ENCODE data around the gene TCERG1L. TPM values are rescaled to one million over a fixed set of nuclear protein-coding genes. Genes with fewer than 3 reads are reported as not detected.

The TCERG1L gene
- polyA plus RNA-seq, 4 donors: 0.31 to 1.8 (median 1.5) TPM

- DNase-seq (ENCODE audit: low read depth in 4 of 4, low spot score in 3 of 4): no peak
These were observed 233.2 kb downstream of the TCERG1L start for GRCh38 chr10:131078131-131078881.

GRCh38 chr10:131077724-131078123 is 233.8 kb downstream of the TCERG1L start:
- no peak for DNase-seq (ENCODE audit: low read depth in 4 of 4, low spot score in 3 of 4)

DNA sequence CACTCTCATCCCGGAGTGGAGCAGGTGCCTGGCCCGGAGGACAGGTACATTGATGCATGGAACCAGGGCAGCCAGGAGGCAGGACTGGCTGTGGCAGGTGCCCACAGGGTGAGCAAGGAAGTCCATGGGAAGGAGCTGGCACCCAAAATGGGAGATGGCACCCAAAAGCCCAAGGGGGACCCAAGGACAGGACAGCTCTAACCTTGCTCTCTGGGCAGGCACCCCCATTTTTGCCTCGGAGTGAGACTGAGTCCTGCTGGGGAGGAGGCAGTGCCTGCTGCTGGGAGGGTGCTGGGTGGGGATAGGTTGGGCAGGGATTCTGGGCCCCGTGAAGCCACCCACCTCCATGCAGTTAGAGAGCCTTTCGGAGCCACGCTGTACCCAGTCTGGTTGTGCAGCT is 234.5 kb downstream of the TCERG1L start:
- DNase-seq (ENCODE audit: low read depth in 4 of 4, low spot score in 3 of 4): no peak

DNA sequence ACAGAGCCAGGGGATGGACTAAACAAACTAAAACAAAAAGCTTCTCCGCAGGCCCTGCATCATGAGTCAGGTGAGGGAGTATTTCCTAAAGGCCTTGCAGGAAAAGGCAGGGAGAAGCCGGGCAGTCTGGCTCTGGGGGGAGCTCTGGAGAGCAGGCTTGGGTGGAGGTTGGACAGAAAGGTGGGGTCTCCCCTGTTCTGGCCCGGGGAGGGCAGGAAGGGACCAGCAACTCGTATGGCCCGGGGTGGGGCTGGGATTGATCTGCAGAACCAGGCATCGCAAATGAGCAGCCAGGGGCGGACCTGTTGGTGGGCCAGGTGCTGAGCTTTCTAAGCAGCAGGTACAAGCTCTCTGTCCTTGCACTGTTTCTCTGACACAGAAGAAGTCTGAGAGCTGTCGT is 235.2 kb downstream of the TCERG1L start:
- no peak for DNase-seq (ENCODE audit: low read depth in 4 of 4, low spot score in 3 of 4)

GRCh38 chr10:131075218-131075770 is 236.2 kb downstream of the TCERG1L start:
- DNase-seq (ENCODE audit: low read depth in 4 of 4, low spot score in 3 of 4): no peak

DNA sequence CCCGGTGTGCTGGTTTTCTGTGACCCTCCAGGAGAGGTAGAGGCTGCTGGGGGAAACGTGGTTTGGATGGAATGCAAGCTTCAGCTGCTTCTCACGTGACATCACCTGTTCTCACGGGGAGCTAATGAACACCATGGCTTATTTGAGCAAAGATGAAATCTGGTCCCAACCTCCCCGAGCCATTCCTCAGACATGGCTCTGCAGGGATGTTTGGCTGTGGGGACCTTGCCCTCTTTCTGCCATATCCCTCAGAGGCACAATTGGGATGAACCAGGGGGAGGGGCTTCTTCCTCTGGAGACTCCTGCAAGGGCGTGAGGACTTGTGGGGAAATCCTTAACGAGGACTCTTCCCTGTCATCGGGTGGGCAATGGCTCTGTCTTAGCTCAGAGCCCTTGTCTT is 236.8 kb downstream of the TCERG1L start:
- no peak for DNase-seq (ENCODE audit: low read depth in 4 of 4, low spot score in 3 of 4)

GRCh38 chr10:131073469-131074035 is 238.0 kb downstream of the TCERG1L start:
- no peak for DNase-seq (ENCODE audit: low read depth in 4 of 4, low spot score in 3 of 4)

GRCh38 chr10:131072651-131073468 is 238.7 kb downstream of the TCERG1L start:
- DNase-seq (ENCODE audit: low read depth in 4 of 4, low spot score in 3 of 4): no peak

DNA sequence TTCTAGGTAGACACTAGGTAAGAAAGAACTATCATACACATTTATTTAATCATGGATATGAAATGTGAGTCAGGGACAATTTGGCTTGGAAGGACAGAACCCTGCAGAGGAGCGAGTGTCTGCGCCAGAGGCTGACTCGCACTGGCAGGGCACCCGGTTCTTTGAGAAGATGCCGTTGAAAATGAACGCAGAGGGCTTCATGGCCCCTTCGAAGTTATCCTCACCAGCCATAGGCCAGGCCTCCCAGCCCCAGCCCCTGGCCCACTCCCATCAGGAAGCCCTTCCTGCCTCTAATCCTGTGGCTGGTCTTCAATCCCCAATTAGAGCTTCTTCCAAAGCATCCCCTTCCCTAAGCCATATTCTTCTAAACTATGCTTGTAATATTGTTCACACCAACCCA is 239.8 kb downstream of the TCERG1L start:
- DNase-seq (ENCODE audit: low read depth in 4 of 4, low spot score in 3 of 4): no peak

GRCh38 chr10:131070856-131071255 is 240.7 kb downstream of the TCERG1L start:
- DNase-seq (ENCODE audit: low read depth in 4 of 4, low spot score in 3 of 4): no peak

GRCh38 chr10:131068760-131069159 is 242.8 kb downstream of the TCERG1L start:
- DNase-seq (ENCODE audit: low read depth in 4 of 4, low spot score in 3 of 4): no peak

DNA sequence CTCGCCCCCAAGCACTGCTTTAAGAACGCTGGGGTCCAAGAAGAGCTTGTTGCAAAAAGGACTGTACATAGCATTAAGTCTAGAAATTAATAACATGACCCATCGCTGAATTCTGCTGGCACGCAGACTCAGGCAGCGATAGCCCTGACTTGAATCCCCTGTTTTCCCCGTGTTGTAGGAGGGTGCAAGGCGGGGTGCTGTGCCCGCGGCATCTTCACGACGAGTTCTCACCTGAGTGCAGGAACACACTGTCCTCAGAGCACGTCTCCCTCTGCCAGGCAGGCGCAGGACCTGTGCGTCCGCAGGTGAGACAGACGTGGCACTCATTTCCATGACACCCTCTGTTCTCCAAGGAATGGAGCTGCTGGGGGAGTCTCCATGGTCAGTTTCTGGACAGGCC is 243.2 kb downstream of the TCERG1L start:
- no peak for DNase-seq (ENCODE audit: low read depth in 4 of 4, low spot score in 3 of 4)

DNA sequence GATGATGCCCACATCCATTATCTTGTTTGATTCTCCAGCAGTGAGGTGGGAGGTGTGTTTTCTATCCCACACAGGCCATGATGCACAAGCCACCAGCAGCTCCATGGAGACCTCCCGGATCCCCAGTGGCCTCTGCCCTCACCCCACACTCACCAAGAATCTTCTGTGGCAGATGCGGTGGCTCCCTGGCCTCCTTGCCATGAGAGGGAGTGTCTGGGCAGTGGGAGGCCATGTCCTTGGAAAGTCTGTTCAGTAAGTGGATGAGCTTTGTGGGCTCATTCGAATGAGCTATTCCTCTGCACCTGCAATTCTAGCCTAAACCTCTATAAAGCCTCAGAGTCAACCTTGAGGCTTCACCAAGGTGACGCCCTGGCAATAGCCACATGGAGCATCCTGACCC is 243.8 kb downstream of the TCERG1L start:
- DNase-seq (ENCODE audit: low read depth in 4 of 4, low spot score in 3 of 4): no peak

- no peak for DNase-seq (ENCODE audit: low read depth in 4 of 4, low spot score in 3 of 4)
These were observed 245.7 kb downstream of the TCERG1L start for GRCh38 chr10:131065673-131066305.

GRCh38 chr10:131063311-131063710 is 248.2 kb downstream of the TCERG1L start:
- DNase-seq (ENCODE audit: low read depth in 4 of 4, low spot score in 3 of 4): no peak

DNA sequence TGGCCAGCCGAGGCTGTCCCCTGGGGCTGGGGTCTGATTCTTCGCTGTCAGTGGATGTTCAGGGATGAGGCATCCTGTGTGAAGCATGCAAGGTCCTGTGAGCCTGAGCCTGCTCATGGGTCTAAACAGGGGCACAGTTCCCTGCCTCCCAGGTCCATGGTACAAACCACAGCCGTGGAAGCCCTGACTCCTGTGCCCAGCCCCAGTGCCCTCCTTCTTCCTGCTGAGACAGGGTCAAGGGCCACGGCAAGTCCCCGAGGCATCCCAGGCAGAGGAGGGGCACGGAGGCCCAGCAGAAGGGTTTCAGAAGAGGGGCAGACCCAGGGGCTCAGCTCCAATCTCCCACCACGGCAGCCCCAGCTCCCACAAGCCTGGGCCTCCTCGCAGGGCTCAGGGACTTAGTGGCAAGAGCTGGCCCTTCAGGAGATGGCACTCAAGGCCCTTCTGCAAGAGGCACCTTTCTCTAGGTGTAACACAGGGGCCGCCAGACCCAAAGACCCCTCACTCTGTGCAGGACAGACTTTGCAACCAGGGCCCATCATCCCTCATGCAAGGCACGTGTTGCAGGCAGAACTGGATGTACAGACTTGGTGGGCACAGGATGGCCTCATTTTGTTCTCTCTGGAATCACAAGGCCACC is 248.8 kb downstream of the TCERG1L start:
- DNase-seq (ENCODE audit: low read depth in 4 of 4, low spot score in 3 of 4): no peak

DNA sequence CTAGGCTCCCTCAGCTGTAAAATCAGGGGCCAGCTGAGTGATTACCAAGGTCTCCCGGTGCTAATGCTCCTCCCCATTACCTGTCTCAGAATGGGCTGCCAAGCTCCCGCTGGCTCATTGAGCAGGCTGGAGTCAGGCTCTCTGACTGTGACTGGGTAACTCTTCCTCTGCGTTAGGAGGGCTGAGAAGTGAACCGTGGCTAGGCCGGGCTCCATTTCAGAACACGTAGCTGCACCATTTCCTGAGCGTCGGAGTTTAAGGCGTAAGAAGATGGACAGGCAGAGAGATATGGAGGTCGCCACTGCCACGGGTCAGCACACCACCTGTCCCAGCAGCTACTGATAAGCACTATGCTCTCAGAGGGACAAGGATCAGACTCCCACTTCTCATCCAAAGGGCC is 250.3 kb downstream of the TCERG1L start:
- no peak for DNase-seq (ENCODE audit: low read depth in 4 of 4, low spot score in 3 of 4)

DNA sequence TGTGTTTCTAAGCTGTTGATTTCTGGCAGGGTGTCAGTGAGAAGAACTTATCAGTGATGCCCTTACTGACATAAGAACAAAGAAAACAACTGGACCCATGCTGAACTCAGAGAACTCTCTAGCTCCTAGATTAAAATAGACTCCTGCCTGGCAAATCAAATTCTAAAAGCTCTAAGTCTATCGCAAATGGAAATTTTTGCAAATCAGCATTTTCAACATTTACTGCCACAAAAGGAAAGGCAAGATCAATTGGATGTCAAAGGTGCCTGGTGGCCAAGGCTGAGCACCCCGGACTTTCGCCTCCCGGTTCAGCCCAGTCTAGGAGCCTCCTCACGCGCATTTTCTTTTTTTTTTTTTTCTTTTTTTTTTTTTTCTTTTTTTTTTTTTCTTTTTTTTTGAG is 251.6 kb downstream of the TCERG1L start:
- no peak for DNase-seq (ENCODE audit: low read depth in 4 of 4, low spot score in 3 of 4)

- no peak for DNase-seq (ENCODE audit: low read depth in 4 of 4, low spot score in 3 of 4)
These were observed 252.7 kb downstream of the TCERG1L start for GRCh38 chr10:131058799-131059198.

- DNase-seq (ENCODE audit: low read depth in 4 of 4, low spot score in 3 of 4): no peak
These were observed 254.7 kb downstream of the TCERG1L start for GRCh38 chr10:131056781-131057180.
